ENCODE data around the gene RAB19. TPM values are rescaled to one million over a fixed set of nuclear protein-coding genes. Genes with fewer than 3 reads are reported as not detected.

RAB19 gene
- total and polyA plus RNA-seq, 4 donors: 0.24 to 3.2 (median 2.0) TPM

GRCh38 chr7:140360697-140361229, 43.1 kb upstream of the RAB19 start:
- no peak for TF ChIP-seq CTCF (IDR thresholded peaks at IDR 0.05; ENCODE audit: control extremely low read depth, extremely low read depth)

GRCh38 chr7:140364819-140365218, 39.0 kb upstream of the RAB19 start:
- H3K9ac ChIP-seq (ENCODE audit: insufficient read depth in 1 of 2, low read length in 2 of 2): no peak overlapping the region
- no peaks in the 10 kb centered on the region for H3K9me3 ChIP-seq (ENCODE audit: control insufficient read depth in 4 of 4, insufficient read depth in 3 of 4, low read length in 3 of 4)
- TF ChIP-seq CTCF (IDR thresholded peaks at IDR 0.05; ENCODE audit: control extremely low read depth, extremely low read depth): no peak
- DNase-seq: no peak
- no peak overlapping the region for H3K4me3 ChIP-seq
- ATAC-seq (ENCODE audit: insufficient read depth, low FRiP score): no peak
- WGBS, 2 donors: 69 to 83% methylated on average over 3 of the region's 3 CpGs
- no peak overlapping the region for H3K27ac ChIP-seq (ENCODE audit: low read depth in 1 of 2, low read length in 1 of 2)
- H3K36me3 ChIP-seq (ENCODE audit: control insufficient read depth in 4 of 4, insufficient read depth in 4 of 4, low read length in 4 of 4): peaks cover 3 to 13% (median 3%) of the 10 kb centered on the region in 4 donors
- no peaks in the 10 kb centered on the region for H3K4me1 ChIP-seq (ENCODE audit: control insufficient read depth in 5 of 5, insufficient read depth in 5 of 5, low read length in 5 of 5)
- H3K27me3 ChIP-seq (ENCODE audit: control insufficient read depth in 3 of 3, insufficient read depth in 3 of 3, low read length in 2 of 3): no peaks in the 10 kb centered on the region

More at GRCh38 chr7:140360697-140361229, 43.1 kb upstream of the RAB19 start:
- no peaks in the 10 kb centered on the region for H3K4me1 ChIP-seq (ENCODE audit: control insufficient read depth in 5 of 5, insufficient read depth in 5 of 5, low read length in 5 of 5)
- ATAC-seq (ENCODE audit: insufficient read depth, low FRiP score) (no peak), DNase-seq (no peak)
- H3K36me3 ChIP-seq (ENCODE audit: control insufficient read depth in 4 of 4, insufficient read depth in 4 of 4, low read length in 4 of 4): peaks cover 2 to 15% (median 6%) of the 10 kb centered on the region in 4 donors
- no peak overlapping the region for H3K27ac ChIP-seq (ENCODE audit: low read depth in 1 of 2, low read length in 1 of 2)
- H3K27me3 ChIP-seq (ENCODE audit: control insufficient read depth in 3 of 3, insufficient read depth in 3 of 3, low read length in 2 of 3): no peaks in the 10 kb centered on the region
- 89% methylated on average over 6 of the region's 6 CpGs for WGBS, 2 donors
- no peak overlapping the region for H3K4me3 ChIP-seq
- H3K9ac ChIP-seq (ENCODE audit: insufficient read depth in 1 of 2, low read length in 2 of 2): no peak overlapping the region
- no peaks in the 10 kb centered on the region for H3K9me3 ChIP-seq (ENCODE audit: control insufficient read depth in 4 of 4, insufficient read depth in 3 of 4, low read length in 3 of 4)

GRCh38 chr7:140367528-140367927, 36.3 kb upstream of the RAB19 start:
- DNase-seq: no peak
- Histone ChIP-seq H3K36me3 (ENCODE audit: control insufficient read depth in 4 of 4, insufficient read depth in 4 of 4, low read length in 4 of 4) (peaks cover 3 to 9% (median 3%) of the 10 kb centered on the region in 4 donors), H3K4me3 (no peak overlapping the region), H3K9me3 (ENCODE audit: control insufficient read depth in 4 of 4, insufficient read depth in 3 of 4, low read length in 3 of 4) (no peaks in the 10 kb centered on the region), H3K27me3 (ENCODE audit: control insufficient read depth in 3 of 3, insufficient read depth in 3 of 3, low read length in 2 of 3) (no peaks in the 10 kb centered on the region), H3K9ac (ENCODE audit: insufficient read depth in 1 of 2, low read length in 2 of 2) (no peak overlapping the region), H3K4me1 (ENCODE audit: control insufficient read depth in 5 of 5, insufficient read depth in 5 of 5, low read length in 5 of 5) (no peaks in the 10 kb centered on the region), H3K27ac (ENCODE audit: low read depth in 1 of 2, low read length in 1 of 2) (no peak overlapping the region)
- no peak for ATAC-seq (ENCODE audit: insufficient read depth, low FRiP score)
- no peak for TF ChIP-seq CTCF (IDR thresholded peaks at IDR 0.05; ENCODE audit: control extremely low read depth, extremely low read depth)
- WGBS, 2 donors: 89 to 96% methylated on average over 9 of the region's 9 CpGs

GRCh38 chr7:140369294-140369693, 34.6 kb upstream of the RAB19 start:
- no peak for TF ChIP-seq CTCF (IDR thresholded peaks at IDR 0.05; ENCODE audit: control extremely low read depth, extremely low read depth)
- WGBS, 2 donors: 94 to 97% methylated on average over 4 of the region's 4 CpGs
- no peak for DNase-seq

More at GRCh38 chr7:140369294-140369693, 34.6 kb upstream of the RAB19 start:
- H3K27me3 ChIP-seq (ENCODE audit: control insufficient read depth in 3 of 3, insufficient read depth in 3 of 3, low read length in 2 of 3): no peaks in the 10 kb centered on the region
- H3K4me1 ChIP-seq (ENCODE audit: control insufficient read depth in 5 of 5, insufficient read depth in 5 of 5, low read length in 5 of 5): no peaks in the 10 kb centered on the region
- H3K9me3 ChIP-seq (ENCODE audit: control insufficient read depth in 4 of 4, insufficient read depth in 3 of 4, low read length in 3 of 4): no peaks in the 10 kb centered on the region
- H3K27ac ChIP-seq (ENCODE audit: low read depth in 1 of 2, low read length in 1 of 2): no peak overlapping the region
- no peak overlapping the region for H3K4me3 ChIP-seq
- ATAC-seq (ENCODE audit: insufficient read depth, low FRiP score): no peak
- H3K9ac ChIP-seq (ENCODE audit: insufficient read depth in 1 of 2, low read length in 2 of 2): no peak overlapping the region
- peaks cover 0 to 8% (median 3%) of the 10 kb centered on the region in 4 donors for H3K36me3 ChIP-seq (ENCODE audit: control insufficient read depth in 4 of 4, insufficient read depth in 4 of 4, low read length in 4 of 4)

All from lung (tissue), 12 donors.